Thyroid gland (tissue), 4 donors: Measurements from ENCODE around the gene DLL1. TPM values are rescaled to one million over a fixed set of nuclear protein-coding genes. Genes with fewer than 3 reads are reported as not detected.

ENCODE experiments used
- DNase-seq, 2 donors: peaks; one replicate each; pipeline ENCODE4 v3.0.0-alpha.2; 2019
- H3K27ac ChIP-seq, 3 donors: fragments of 200-600 bp; sonication (generic); 1 replicate in 2 of 3; 2 replicates in 1 of 3; pipeline ENCODE4 v1.5.1; 2016 to 2019; ENCODE audit warnings: mild to moderate bottlenecking in 1 of 3, moderate library complexity in 1 of 3
- H3K27me3 ChIP-seq: fragments of 200-600 bp; sonication (generic); one replicate; pipeline ENCODE4 v1.5.1; 2019
- H3K36me3 ChIP-seq, 2 donors: fragments of 200-600 bp; sonication (generic); one replicate each; pipeline ENCODE4 v1.5.1; 2016 to 2019
- H3K4me1 ChIP-seq, 2 donors: fragments of 200-600 bp; sonication (generic); one replicate each; pipeline ENCODE4 v1.5.1; 2017 to 2019
- H3K4me3 ChIP-seq, 3 donors: fragments of 200-600 bp; sonication (generic); replicated peaks in 1 of 3; 1 replicate in 2 of 3; 2 replicates in 1 of 3; pipeline ENCODE4 v1.5.1; 2016; ENCODE audit warnings: mild to moderate bottlenecking in 1 of 3
- H3K9me3 ChIP-seq: fragments of 200-600 bp; sonication (generic); one replicate; pipeline ENCODE4 v1.5.1; 2017
- POLR2A ChIP-seq, 2 donors: fragments of 450-650 bp; IDR thresholded peaks; one replicate each; pipeline ENCODE4 v1.6.1; 2017; ENCODE audit warnings: antibody characterized with exemption in 2 of 2, mild to moderate bottlenecking in 2 of 2, moderate library complexity in 1 of 2
- WGBS, 2 donors: methylation state at CpG; one replicate each; pipeline ENCODE4 v1.1.5; 2017; 5-methylcytosine and 5-hydroxymethylcytosine counted together
- intact Hi-C: fragments of 100-400 bp; cut with DNase I; formaldehyde crosslinking; loops from one replicate; pipeline ENCODE4 v1.15.1; 2023
- total RNA-seq, 4 donors: library from RNA; depleted of rRNA; stranded (reverse); fragments of >200 nt; gene quantifications; one replicate each; pipeline ENCODE4 v1.2.3, GENCODE V29; 2016
- TF ChIP-seq, protein P1 (sequence below), 6 experiments: fragments of 200-600 bp in 3 of 6; fragments of 450-650 bp in 3 of 6; sonication (generic) in 3 of 6; IDR thresholded peaks; one replicate each; pipeline ENCODE4 v1.5.1; 2016 to 2019; ENCODE audit warnings: antibody characterized with exemption in 6 of 6, mild to moderate bottlenecking in 2 of 6, inconsistent platforms in 1 of 6, moderate library complexity in 1 of 6

The DLL1 gene
- total RNA-seq, 4 donors from 2014 or later, result 6.6 to 14.9 (median 11.5) TPM

DNA sequence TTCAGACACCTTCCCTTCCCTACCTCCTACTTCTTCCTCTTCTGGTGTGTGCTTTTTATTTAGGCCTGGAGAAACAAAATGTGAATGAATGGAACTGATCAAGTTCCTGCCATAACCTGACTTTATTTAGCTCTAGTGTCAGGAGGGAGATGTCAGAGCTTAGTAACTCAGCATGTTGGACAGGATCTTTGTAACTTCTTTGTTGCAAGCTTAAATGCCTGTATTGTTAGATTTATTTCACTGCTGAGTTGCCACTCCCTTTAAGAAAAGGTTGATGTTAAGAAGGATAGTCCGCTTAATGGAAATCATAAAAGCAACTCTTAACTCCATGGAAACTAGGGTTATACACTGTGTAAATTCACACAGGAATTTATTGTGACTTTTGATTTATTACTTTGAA, 17.9 kb upstream of the DLL1 start:
- intact Hi-C loops, result no loop called here
- Histone ChIP-seq H3K4me1 (peaks cover 26 to 30% of the 10 kb centered on the region in 2 donors), H3K4me3 (no peak overlapping the region), H3K27ac (no peak overlapping the region), H3K36me3 (no peaks in the 10 kb centered on the region), H3K9me3 (no peaks in the 10 kb centered on the region), H3K27me3 (no peaks in the 10 kb centered on the region)
- 98% methylated on average over 1 of the region's 1 CpG for WGBS, 2 donors
- TF ChIP-seq, protein P1, sequence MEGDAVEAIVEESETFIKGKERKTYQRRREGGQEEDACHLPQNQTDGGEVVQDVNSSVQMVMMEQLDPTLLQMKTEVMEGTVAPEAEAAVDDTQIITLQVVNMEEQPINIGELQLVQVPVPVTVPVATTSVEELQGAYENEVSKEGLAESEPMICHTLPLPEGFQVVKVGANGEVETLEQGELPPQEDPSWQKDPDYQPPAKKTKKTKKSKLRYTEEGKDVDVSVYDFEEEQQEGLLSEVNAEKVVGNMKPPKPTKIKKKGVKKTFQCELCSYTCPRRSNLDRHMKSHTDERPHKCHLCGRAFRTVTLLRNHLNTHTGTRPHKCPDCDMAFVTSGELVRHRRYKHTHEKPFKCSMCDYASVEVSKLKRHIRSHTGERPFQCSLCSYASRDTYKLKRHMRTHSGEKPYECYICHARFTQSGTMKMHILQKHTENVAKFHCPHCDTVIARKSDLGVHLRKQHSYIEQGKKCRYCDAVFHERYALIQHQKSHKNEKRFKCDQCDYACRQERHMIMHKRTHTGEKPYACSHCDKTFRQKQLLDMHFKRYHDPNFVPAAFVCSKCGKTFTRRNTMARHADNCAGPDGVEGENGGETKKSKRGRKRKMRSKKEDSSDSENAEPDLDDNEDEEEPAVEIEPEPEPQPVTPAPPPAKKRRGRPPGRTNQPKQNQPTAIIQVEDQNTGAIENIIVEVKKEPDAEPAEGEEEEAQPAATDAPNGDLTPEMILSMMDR (IDR thresholded peaks at IDR 0.05), result no peak
- TF ChIP-seq POLR2A (IDR thresholded peaks at IDR 0.05), result no peak
- no peak for DNase-seq

GRCh38 chr6:170307080-170307545, 16.2 kb upstream of the DLL1 start:
- peak overlapping the region; percentile 66 to 84 (median 82) for H3K27ac ChIP-seq
- H3K27me3 ChIP-seq, result no peaks in the 10 kb centered on the region
- DNase-seq, result no peak
- peaks cover 26 to 30% of the 10 kb centered on the region in 2 donors for H3K4me1 ChIP-seq
- intact Hi-C loops, result no loop called here
- WGBS, 2 donors, result 16% methylated on average over 13 to 15 of the region's 15 CpGs
- peak overlapping the region; percentile 49 to 87 (median 84) for H3K4me3 ChIP-seq
- no peaks in the 10 kb centered on the region for H3K9me3 ChIP-seq
- H3K36me3 ChIP-seq, result no peaks in the 10 kb centered on the region
- TF ChIP-seq POLR2A (IDR thresholded peaks at IDR 0.05), result no peak
- TF ChIP-seq, protein P1 (IDR thresholded peaks at IDR 0.05), result no peak

DNA sequence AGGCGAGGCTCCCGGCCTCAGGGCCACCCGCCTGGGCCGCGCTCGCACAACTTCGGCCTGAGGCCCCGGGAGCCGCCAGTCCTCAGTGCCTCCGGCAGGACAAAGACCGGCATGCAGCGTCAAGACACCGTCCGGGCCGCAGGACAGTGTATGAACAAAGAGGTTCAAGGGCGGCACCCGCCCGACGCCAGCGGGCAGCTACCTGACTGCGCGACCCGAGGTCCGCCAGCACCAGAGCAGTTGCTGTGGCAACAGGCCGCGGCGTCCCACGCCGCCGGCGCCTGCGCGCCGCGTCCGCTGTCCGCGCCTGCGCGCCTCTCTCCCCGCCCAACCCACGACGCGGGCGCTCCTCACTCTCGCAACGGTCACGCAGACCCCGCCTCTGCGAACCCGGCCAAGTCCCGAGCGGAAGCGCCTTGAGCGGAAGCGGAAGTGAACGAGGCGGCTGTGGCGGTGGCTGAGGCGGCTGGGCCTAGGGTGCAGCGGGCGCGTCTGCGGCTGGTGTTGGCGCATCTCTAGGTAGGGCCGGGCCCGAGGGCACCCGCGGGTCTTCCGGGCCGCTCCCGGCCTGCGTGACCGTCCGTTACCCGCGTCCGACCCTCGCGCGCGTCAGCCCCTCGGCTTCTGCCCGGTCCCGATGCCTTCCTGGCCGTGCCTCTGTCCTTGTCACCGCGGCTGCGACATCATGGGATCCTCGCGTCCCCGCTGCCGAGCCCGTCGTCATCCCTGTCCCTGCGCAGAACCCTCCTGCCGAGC, 15.6 kb upstream of the DLL1 start, which contains the start of gene FAM120B:
Gene FAM120B, plus strand, starts transcription at position 435 of the 756 bp plus-strand sequence. CDS start 10,633 bp downstream, outside the sequence.
- Histone ChIP-seq H3K27ac (peak within 1 kb of the TSS; percentile 66 to 84 (median 82)), H3K9me3 (no peaks in the 10 kb centered on the region), H3K36me3 (no peaks in the 10 kb centered on the region), H3K27me3 (no peaks in the 10 kb centered on the region), H3K4me3 (peak within 1 kb of the TSS; percentile 49 to 87 (median 84)), H3K4me1 (peaks cover 26 to 30% of the 10 kb centered on the region in 2 donors)
- WGBS, 2 donors, result 0% methylated on average over 4 to 9 of the region's 97 CpGs
- DNase-seq, result peak; percentile 97 to 98
- TF ChIP-seq, protein P1 (IDR thresholded peaks at IDR 0.05), result no peak
- TF ChIP-seq POLR2A (IDR thresholded peaks at IDR 0.05), result peak in 1 of 2 donors; percentile 90
- intact Hi-C loops, result no loop called here

- H3K9me3 ChIP-seq, result no peaks in the 10 kb centered on the region
- no peak for DNase-seq
- TF ChIP-seq POLR2A (IDR thresholded peaks at IDR 0.05), result no peak
- TF ChIP-seq, protein P1 (IDR thresholded peaks at IDR 0.05), result no peak
- WGBS, 2 donors, result 21 to 23% methylated on average over 13 to 16 of the region's 29 CpGs
- no peaks in the 10 kb centered on the region for H3K27me3 ChIP-seq
- intact Hi-C loops, result no loop called here
- H3K27ac ChIP-seq, result peak overlapping the region in 1 of 3 donors; percentile 82
- H3K36me3 ChIP-seq, result no peaks in the 10 kb centered on the region
- peaks cover 26 to 30% of the 10 kb centered on the region in 2 donors for H3K4me1 ChIP-seq
- peak overlapping the region; percentile 19 to 87 (median 49) for H3K4me3 ChIP-seq
Measured at GRCh38 chr6:170305805-170306323, 15.0 kb upstream of the DLL1 start.

- H3K4me3 ChIP-seq, result no peak overlapping the region
- TF ChIP-seq, protein P1 (IDR thresholded peaks at IDR 0.05), result no peak
- no peaks in the 10 kb centered on the region for H3K36me3 ChIP-seq
- no peak for DNase-seq
- H3K4me1 ChIP-seq, result peaks cover 12 to 14% of the 10 kb centered on the region in 2 donors
- peaks cover 7% of the 10 kb centered on the region for H3K27me3 ChIP-seq
- no peaks in the 10 kb centered on the region for H3K9me3 ChIP-seq
- no peak overlapping the region for H3K27ac ChIP-seq
- WGBS, 2 donors, result 100% methylated on average over 1 of the region's 1 CpG
- intact Hi-C loops, result no loop called here
Measured at GRCh38 chr6:170301184-170301583, 10.3 kb upstream of the DLL1 start.
